ENCODE measurements around the gene GLI1. TPM values are rescaled to one million over a fixed set of nuclear protein-coding genes. Genes with fewer than 3 reads are reported as not detected.
A peak's percentile ranks its signal among the peaks of the same experiment; 100 is the strongest.

Gene GLI1
- total and polyA plus RNA-seq, 11 donors: 0.08 to 2.6 (median 0.83) TPM

DNA sequence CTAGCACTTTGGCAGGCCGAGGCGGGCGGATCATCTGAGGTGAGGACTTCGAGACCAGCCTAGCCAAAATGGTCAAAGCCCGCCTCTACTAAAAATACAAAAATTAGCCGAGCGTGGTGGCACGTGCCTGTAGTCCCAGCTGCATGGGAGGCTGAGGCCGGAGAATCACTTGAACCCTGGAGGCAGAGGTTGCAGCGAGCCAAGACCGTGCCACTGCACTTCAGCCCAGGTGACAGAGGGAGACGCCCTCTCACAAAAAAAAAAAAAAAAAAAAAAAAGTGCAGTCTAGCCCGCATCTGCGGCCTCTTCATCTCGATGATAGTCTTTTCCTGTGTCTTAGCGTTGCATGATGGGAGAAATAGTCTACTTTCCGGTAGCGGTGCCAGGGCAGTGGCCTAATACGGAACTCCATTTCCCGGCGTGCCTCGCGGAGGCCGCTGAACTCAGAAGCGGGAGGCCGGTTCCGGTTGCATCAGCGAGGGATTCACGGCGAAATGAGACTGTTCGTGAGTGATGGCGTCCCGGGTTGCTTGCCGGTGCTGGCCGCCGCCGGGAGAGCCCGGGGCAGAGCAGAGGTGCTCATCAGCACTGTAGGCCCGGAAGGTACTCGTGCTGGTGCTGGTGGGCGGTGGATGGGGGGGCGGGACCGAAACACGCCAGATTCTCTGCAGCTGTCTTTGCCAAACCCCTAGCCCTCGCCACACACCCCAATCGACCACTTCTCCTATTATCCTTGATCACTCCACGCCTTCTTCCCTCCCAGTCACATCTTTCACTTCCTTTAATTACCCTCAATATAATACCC lies 28.2 kb downstream of the GLI1 start, which contains the start of gene MARS1:
Gene MARS1, plus strand, starts transcription at position 472 of the 805 bp plus-strand sequence. Its CDS starts 23 bp downstream, at position 495.
- Histone ChIP-seq H3K27me3 (no peaks in the 10 kb centered on the region), H3K4me1 (peaks cover 6 to 20% (median 10%) of the 10 kb centered on the region in 12 donors), H3K9me3 (no peaks in the 10 kb centered on the region), H3K27ac (peak within 1 kb of the TSS in 11 of 12 donors; percentile 53 to 84 (median 72)), H3K36me3 (peaks cover 0 to 37% (median 35%) of the 10 kb centered on the region in 9 donors), H3K4me3 (peak within 1 kb of the TSS; percentile 66 to 97 (median 82))
- TF ChIP-seq, protein P1, sequence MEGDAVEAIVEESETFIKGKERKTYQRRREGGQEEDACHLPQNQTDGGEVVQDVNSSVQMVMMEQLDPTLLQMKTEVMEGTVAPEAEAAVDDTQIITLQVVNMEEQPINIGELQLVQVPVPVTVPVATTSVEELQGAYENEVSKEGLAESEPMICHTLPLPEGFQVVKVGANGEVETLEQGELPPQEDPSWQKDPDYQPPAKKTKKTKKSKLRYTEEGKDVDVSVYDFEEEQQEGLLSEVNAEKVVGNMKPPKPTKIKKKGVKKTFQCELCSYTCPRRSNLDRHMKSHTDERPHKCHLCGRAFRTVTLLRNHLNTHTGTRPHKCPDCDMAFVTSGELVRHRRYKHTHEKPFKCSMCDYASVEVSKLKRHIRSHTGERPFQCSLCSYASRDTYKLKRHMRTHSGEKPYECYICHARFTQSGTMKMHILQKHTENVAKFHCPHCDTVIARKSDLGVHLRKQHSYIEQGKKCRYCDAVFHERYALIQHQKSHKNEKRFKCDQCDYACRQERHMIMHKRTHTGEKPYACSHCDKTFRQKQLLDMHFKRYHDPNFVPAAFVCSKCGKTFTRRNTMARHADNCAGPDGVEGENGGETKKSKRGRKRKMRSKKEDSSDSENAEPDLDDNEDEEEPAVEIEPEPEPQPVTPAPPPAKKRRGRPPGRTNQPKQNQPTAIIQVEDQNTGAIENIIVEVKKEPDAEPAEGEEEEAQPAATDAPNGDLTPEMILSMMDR (IDR thresholded peaks at IDR 0.05): peak in 1 of 12 donors; percentile 17
- peak in 1 of 2 donors; percentile 62 for TF ChIP-seq POLR2A (IDR thresholded peaks at IDR 0.05)
- WGBS, 4 donors: 7 to 11% (median 11%) methylated on average over 47 of the region's 47 CpGs
- ATAC-seq (peak; percentile 98 to 99 (median 98)), DNase-seq (peak; percentile 94 to 96 (median 95))
- intact Hi-C loops (cut with DNase I): loop anchor here in 3 of 10 donors (2.0 to 5.0 kb wide), 3 partner anchors 25 to 60 kb away; partner anchors contain the start of gene DCTN2 (in 1 of the 3)

DNA sequence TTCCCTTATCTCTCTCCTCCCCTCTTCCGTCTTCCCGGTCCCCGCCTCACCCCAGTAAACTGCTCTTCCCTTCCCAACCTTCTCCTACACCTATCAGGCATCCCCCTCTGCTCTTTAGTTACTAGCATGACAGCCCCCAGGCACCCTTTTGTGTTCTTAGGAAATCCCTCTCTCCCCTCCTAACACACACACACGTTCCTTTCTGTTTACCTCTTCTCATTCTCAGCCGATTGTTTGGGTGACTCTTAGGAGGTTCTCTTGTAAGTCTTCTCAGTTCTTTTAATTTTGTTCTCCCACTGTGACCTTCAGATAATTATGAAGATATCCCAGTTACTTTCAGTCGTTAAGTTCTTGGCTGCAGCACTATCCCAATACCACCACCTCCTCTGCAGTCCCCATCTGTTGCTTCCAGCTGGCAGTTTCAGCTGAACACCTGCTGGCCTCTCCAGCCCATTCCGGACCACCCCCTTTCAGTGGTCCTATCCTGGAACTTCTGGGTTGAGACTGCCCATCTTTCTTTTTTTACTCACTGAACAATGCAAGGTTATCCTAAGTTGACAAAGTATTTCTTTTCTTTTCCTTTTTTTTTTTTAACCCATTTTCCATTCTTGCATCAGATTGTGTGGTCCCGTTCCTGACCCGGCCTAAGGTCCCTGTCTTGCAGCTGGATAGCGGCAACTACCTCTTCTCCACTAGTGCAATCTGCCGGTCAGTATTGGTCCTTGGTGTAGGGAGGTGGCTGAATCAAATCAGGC lies 29.0 kb downstream of the GLI1 start:
- no peaks in the 10 kb centered on the region for H3K9me3 ChIP-seq
- peak in 2 of 4 donors; percentile 6 to 15 for ATAC-seq
- peaks cover 6 to 20% (median 10%) of the 10 kb centered on the region in 12 donors for H3K4me1 ChIP-seq
- no peaks in the 10 kb centered on the region for H3K27me3 ChIP-seq
- intact Hi-C loops (cut with DNase I): loop anchor here in 3 of 10 donors (2.0 to 5.0 kb wide), 3 partner anchors 24 to 59 kb away; partner anchors contain the start of gene DCTN2 (in 1 of the 3)
- peak overlapping the region; percentile 66 to 97 (median 82) for H3K4me3 ChIP-seq
- peak overlapping the region in 11 of 12 donors; percentile 48 to 84 (median 72) for H3K27ac ChIP-seq
- no peak for TF ChIP-seq POLR2A (IDR thresholded peaks at IDR 0.05)
- TF ChIP-seq, protein P1 (IDR thresholded peaks at IDR 0.05): no peak
- no peak for DNase-seq
- WGBS, 4 donors: 32 to 34% (median 33%) methylated on average over 11 of the region's 11 CpGs
- peaks cover 0 to 40% (median 37%) of the 10 kb centered on the region in 9 donors for H3K36me3 ChIP-seq

DNA sequence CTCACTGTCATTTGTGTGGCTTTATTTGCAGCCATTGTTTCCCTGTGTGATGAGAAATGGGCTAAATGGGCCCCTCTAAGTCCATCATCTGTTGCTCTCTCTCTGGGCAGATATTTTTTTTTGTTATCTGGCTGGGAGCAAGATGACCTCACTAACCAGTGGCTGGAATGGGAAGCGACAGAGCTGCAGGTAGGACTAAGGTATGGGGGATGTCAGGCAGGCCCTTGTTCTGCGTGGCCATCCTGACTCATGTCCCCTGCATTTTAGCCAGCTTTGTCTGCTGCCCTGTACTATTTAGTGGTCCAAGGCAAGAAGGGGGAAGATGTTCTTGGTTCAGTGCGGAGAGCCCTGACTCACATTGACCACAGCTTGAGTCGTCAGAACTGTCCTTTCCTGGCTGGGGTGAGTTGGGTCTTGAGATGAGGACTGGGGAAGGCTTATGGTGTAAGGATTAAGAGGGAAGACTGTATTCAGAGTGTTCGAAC lies 29.6 kb downstream of the GLI1 start:
- peak overlapping the region in 10 of 12 donors; percentile 67 to 97 (median 84) for H3K4me3 ChIP-seq
- ATAC-seq: no peak
- peaks cover 6 to 20% (median 10%) of the 10 kb centered on the region in 12 donors for H3K4me1 ChIP-seq
- intact Hi-C loops (cut with DNase I): loop anchor here in 3 of 10 donors (2.0 to 5.0 kb wide), 3 partner anchors 24 to 58 kb away; partner anchors contain the start of gene DCTN2 (in 1 of the 3)
- no peak for DNase-seq
- no peaks in the 10 kb centered on the region for H3K9me3 ChIP-seq
- no peaks in the 10 kb centered on the region for H3K27me3 ChIP-seq
- WGBS, 4 donors: 91 to 94% (median 92%) methylated on average over 5 of the region's 5 CpGs
- H3K27ac ChIP-seq: peak overlapping the region in 1 of 12 donors; percentile 77
- TF ChIP-seq POLR2A (IDR thresholded peaks at IDR 0.05): no peak
- TF ChIP-seq, protein P1 (IDR thresholded peaks at IDR 0.05): no peak
- H3K36me3 ChIP-seq: peaks cover 0 to 44% (median 41%) of the 10 kb centered on the region in 9 donors
